SU-DHL-6 (cell line): ENCODE results near the gene CYP26A1.

ENCODE experiments used
- EZH2phosphoT487 ChIP-seq: fragments of 200-600 bp; sonication (generic), shearing (Covaris generic); conservative IDR thresholded peaks from 2 replicates; pipeline ENCODE4 v1.6.1; 2018; ENCODE audit warnings: mild to moderate bottlenecking, antibody characterized with exemption, low read length, moderate library complexity, mixed read lengths
- TF ChIP-seq, protein P1 (sequence below): fragments of 200-600 bp; sonication (generic); IDR thresholded peaks from one replicate; pipeline ENCODE4 v1.5.1; 2017; ENCODE audit warnings: antibody characterized with exemption, mild to moderate bottlenecking, low read length, moderate library complexity; ENCODE audit not compliant: insufficient read depth, poor library complexity, severe bottlenecking

DNA sequence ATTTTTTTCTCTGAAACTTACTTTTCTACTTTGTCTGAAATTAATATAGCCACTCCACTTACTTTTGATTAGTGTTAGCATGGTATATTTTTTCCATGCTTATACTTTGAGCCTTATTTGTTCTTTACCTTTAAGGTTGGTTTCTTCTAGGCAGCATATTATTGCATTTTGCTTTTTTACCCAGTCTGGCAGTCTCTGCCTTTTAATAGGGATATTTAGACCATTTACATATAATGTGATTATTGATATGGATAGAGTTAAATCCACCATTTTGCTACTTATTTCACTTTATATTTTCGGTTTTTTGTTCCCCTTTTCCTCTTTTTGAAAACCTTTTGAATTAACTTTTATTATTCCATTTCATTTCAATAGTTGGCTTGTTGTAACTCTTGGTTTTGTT is 30.3 kb downstream of the CYP26A1 start:
- TF ChIP-seq, protein P1, sequence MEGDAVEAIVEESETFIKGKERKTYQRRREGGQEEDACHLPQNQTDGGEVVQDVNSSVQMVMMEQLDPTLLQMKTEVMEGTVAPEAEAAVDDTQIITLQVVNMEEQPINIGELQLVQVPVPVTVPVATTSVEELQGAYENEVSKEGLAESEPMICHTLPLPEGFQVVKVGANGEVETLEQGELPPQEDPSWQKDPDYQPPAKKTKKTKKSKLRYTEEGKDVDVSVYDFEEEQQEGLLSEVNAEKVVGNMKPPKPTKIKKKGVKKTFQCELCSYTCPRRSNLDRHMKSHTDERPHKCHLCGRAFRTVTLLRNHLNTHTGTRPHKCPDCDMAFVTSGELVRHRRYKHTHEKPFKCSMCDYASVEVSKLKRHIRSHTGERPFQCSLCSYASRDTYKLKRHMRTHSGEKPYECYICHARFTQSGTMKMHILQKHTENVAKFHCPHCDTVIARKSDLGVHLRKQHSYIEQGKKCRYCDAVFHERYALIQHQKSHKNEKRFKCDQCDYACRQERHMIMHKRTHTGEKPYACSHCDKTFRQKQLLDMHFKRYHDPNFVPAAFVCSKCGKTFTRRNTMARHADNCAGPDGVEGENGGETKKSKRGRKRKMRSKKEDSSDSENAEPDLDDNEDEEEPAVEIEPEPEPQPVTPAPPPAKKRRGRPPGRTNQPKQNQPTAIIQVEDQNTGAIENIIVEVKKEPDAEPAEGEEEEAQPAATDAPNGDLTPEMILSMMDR: no peak
- no peak for TF ChIP-seq EZH2phosphoT487
